ENCODE data around the gene FKBP1B. TPM values are rescaled to one million over a fixed set of nuclear protein-coding genes. Genes with fewer than 3 reads are reported as not detected.
"Not testable (repeated sequence)": the region's sequence is repeated elsewhere in the genome, so short reads cannot be mapped to it uniquely, and the experiment has no call there.

Gene FKBP1B
- total and polyA plus RNA-seq, 7 experiments from 2014 or later, result 2.7 TPM; not detected in 6

GRCh38 chr2:24104110-24104650 is 54.6 kb downstream of the FKBP1B start:
- Mint-ChIP-seq H3K27me3 (peaks cover 0 to 13% (median 0%) of the 10 kb centered on the region in 5 donors), H3K36me3 (peaks cover 17 to 50% (median 40%) of the 10 kb centered on the region in 5 donors), H3K9me3 (peaks cover 6 to 48% (median 26%) of the 10 kb centered on the region in 11 donors), H3K4me3 (no peak overlapping the region), H3K4me1 (no peaks in the 10 kb centered on the region), H3K27ac (no peak overlapping the region)
- H3K9me3 ChIP-seq (ENCODE audit: control insufficient read depth in 2 of 3, low read length in 3 of 3), result no peaks in the 10 kb centered on the region
- peaks cover 0 to 8% (median 0%) of the 10 kb centered on the region in 3 experiments for H3K36me3 ChIP-seq (ENCODE audit: control insufficient read depth in 2 of 3, insufficient read depth in 3 of 3, low read length in 3 of 3)
- no peak overlapping the region for H3K27ac ChIP-seq (ENCODE audit: low read depth, low read length)
- intact Hi-C loops (cut with micrococcal nuclease), result no loop called here
- no peak overlapping the region for H3K4me3 ChIP-seq (ENCODE audit: low read length)
- POLR2A ChIA-PET, result no interaction called here
- H3K27me3 ChIP-seq (ENCODE audit: control insufficient read depth in 2 of 2, insufficient read depth in 2 of 2, low read length in 2 of 2), result no peaks in the 10 kb centered on the region
- CTCF ChIA-PET, result no interaction called here
- ATAC-seq, result no peak
- no peaks in the 10 kb centered on the region for H3K4me1 ChIP-seq (ENCODE audit: control insufficient read depth in 2 of 2, insufficient read depth in 2 of 2, low read length in 2 of 2)
- DNase-seq, result no peak

GRCh38 chr2:24104906-24105305 is 55.4 kb downstream of the FKBP1B start:
- Mint-ChIP-seq H3K27me3 (peaks cover 0 to 13% (median 0%) of the 10 kb centered on the region in 5 donors), H3K4me3 (no peak overlapping the region), H3K4me1 (no peaks in the 10 kb centered on the region), H3K27ac (no peak overlapping the region), H3K36me3 (peaks cover 14 to 45% (median 35%) of the 10 kb centered on the region in 5 donors), H3K9me3 (peaks cover 9 to 52% (median 28%) of the 10 kb centered on the region in 11 donors)
- DNase-seq (no peak), ATAC-seq (no peak)
- ChIA-PET POLR2A (no interaction called here), CTCF (no interaction called here)
- H3K4me1 ChIP-seq (ENCODE audit: control insufficient read depth in 2 of 2, insufficient read depth in 2 of 2, low read length in 2 of 2), result no peaks in the 10 kb centered on the region
- H3K9me3 ChIP-seq (ENCODE audit: control insufficient read depth in 2 of 3, low read length in 3 of 3), result no peaks in the 10 kb centered on the region
- intact Hi-C loops (cut with micrococcal nuclease), result no loop called here
- H3K36me3 ChIP-seq (ENCODE audit: control insufficient read depth in 2 of 3, insufficient read depth in 3 of 3, low read length in 3 of 3), result peaks cover 0 to 8% (median 0%) of the 10 kb centered on the region in 3 experiments
- no peak overlapping the region for H3K27ac ChIP-seq (ENCODE audit: low read depth, low read length)
- no peak overlapping the region for H3K4me3 ChIP-seq (ENCODE audit: low read length)
- H3K27me3 ChIP-seq (ENCODE audit: control insufficient read depth in 2 of 2, insufficient read depth in 2 of 2, low read length in 2 of 2), result no peaks in the 10 kb centered on the region

DNA sequence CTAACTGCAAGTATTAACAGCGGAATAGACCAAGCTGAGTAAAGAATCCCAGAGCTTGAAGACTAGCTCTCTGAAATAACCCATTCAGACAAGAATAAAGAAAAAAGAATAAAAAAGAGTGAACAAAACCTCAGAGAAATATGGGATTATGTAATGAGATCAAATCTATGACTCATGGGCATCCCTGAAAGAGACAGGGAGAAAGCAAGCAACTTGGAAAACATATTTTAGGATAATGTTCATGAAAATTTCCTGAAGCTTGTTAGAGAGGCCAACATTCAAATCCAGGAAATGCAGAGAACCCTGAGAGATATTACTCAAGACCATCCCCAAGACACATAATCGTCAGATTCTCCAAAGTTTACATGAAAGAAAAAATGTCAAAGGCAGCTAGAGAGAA is 56.3 kb downstream of the FKBP1B start:
- no peak for ATAC-seq
- H3K27me3 Mint-ChIP-seq, result peaks cover 0 to 13% (median 0%) of the 10 kb centered on the region in 5 donors
- Histone ChIP-seq H3K27me3 (ENCODE audit: control insufficient read depth in 2 of 2, insufficient read depth in 2 of 2, low read length in 2 of 2) (no peaks in the 10 kb centered on the region), H3K4me1 (ENCODE audit: control insufficient read depth in 2 of 2, insufficient read depth in 2 of 2, low read length in 2 of 2) (no peaks in the 10 kb centered on the region), H3K9me3 (ENCODE audit: control insufficient read depth in 2 of 3, low read length in 3 of 3) (no peaks in the 10 kb centered on the region), H3K27ac (ENCODE audit: low read depth, low read length) (no peak overlapping the region), H3K36me3 (ENCODE audit: control insufficient read depth in 2 of 3, insufficient read depth in 3 of 3, low read length in 3 of 3) (peaks cover 0 to 8% (median 0%) of the 10 kb centered on the region in 3 experiments), H3K4me3 (ENCODE audit: low read length) (no peak overlapping the region)
- ChIA-PET CTCF (no interaction called here), POLR2A (interaction anchor here (0.7 kb wide), 1 partner anchor 260 kb away, joined by 6 read pairs; no protein-coding TSS in a partner anchor)
- intact Hi-C loops (cut with micrococcal nuclease), result no loop called here
- peaks cover 10 to 39% (median 30%) of the 10 kb centered on the region in 5 donors for H3K36me3 Mint-ChIP-seq
- no peak overlapping the region for H3K4me3 Mint-ChIP-seq
- no peak overlapping the region for H3K27ac Mint-ChIP-seq
- no peaks in the 10 kb centered on the region for H3K4me1 Mint-ChIP-seq
- no peak for DNase-seq
- H3K9me3 Mint-ChIP-seq, result peaks cover 9 to 52% (median 22%) of the 10 kb centered on the region in 11 donors

DNA sequence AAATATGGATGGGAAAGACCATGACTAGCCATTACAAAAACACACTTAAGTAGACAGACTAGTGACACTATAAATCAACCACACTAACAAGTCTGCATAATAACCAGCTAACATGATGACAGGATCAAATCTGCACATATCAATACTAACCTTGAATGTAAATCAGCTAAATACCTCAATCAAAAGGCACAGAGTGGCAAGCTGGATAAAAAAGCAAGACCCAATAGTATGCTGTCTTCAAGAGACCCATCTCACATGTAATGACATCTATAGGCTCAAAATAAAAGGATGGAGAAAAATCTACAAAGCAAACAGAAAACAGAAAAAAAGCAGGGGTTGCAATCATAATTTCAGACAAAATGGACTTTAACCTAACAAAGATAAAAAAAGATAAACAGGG is 57.2 kb downstream of the FKBP1B start:
- Histone ChIP-seq H3K9me3 (ENCODE audit: control insufficient read depth in 2 of 3, low read length in 3 of 3) (no peaks in the 10 kb centered on the region), H3K27ac (ENCODE audit: low read depth, low read length) (no peak overlapping the region), H3K36me3 (ENCODE audit: control insufficient read depth in 2 of 3, insufficient read depth in 3 of 3, low read length in 3 of 3) (peaks cover 0 to 8% (median 0%) of the 10 kb centered on the region in 3 experiments), H3K4me3 (ENCODE audit: low read length) (no peak overlapping the region), H3K27me3 (ENCODE audit: control insufficient read depth in 2 of 2, insufficient read depth in 2 of 2, low read length in 2 of 2) (no peaks in the 10 kb centered on the region), H3K4me1 (ENCODE audit: control insufficient read depth in 2 of 2, insufficient read depth in 2 of 2, low read length in 2 of 2) (no peaks in the 10 kb centered on the region)
- H3K9me3 Mint-ChIP-seq, result peaks cover 9 to 52% (median 21%) of the 10 kb centered on the region in 11 donors
- H3K27ac Mint-ChIP-seq, result no peak overlapping the region
- no peaks in the 10 kb centered on the region for H3K4me1 Mint-ChIP-seq
- no peak overlapping the region for H3K4me3 Mint-ChIP-seq
- ChIA-PET POLR2A (no interaction called here), CTCF (no interaction called here)
- H3K27me3 Mint-ChIP-seq, result peaks cover 0 to 13% (median 0%) of the 10 kb centered on the region in 5 donors
- intact Hi-C loops (cut with micrococcal nuclease), result no loop called here
- ATAC-seq (no peak), DNase-seq (no peak)
- H3K36me3 Mint-ChIP-seq, result peaks cover 10 to 44% (median 28%) of the 10 kb centered on the region in 5 donors

DNA sequence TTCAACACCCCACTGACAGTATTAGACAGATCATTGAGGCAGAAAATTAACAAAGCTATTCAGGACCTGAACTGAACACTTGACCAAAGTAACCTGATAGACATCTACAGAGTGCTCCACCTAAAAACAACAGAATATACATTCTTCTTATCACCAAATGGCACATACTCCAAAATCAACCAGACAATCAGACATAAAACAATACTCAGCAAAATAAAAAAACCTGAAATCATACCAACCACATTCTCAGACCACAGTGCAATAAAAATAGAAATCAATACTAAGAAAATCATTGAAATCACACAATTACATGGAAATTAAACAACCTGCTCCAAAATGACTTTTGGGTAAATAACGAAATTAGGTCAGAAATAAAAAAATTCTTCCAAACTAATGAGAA is 57.8 kb downstream of the FKBP1B start:
- peaks cover 0 to 13% (median 0%) of the 10 kb centered on the region in 5 donors for H3K27me3 Mint-ChIP-seq
- ChIA-PET CTCF (no interaction called here), POLR2A (no interaction called here)

GRCh38 chr2:24109431-24109830 is 59.9 kb downstream of the FKBP1B start:
- H3K9me3 ChIP-seq (ENCODE audit: control insufficient read depth in 2 of 3, low read length in 3 of 3); POLR2A ChIA-PET; H3K27ac ChIP-seq (ENCODE audit: low read depth, low read length); ATAC-seq; DNase-seq; H3K4me1 Mint-ChIP-seq; H3K4me1 ChIP-seq (ENCODE audit: control insufficient read depth in 2 of 2, insufficient read depth in 2 of 2, low read length in 2 of 2); CTCF ChIA-PET; H3K4me3 Mint-ChIP-seq; intact Hi-C loops (cut with micrococcal nuclease); H3K27me3 ChIP-seq (ENCODE audit: control insufficient read depth in 2 of 2, insufficient read depth in 2 of 2, low read length in 2 of 2); H3K27ac Mint-ChIP-seq; H3K36me3 ChIP-seq (ENCODE audit: control insufficient read depth in 2 of 3, insufficient read depth in 3 of 3, low read length in 3 of 3); H3K4me3 ChIP-seq (ENCODE audit: low read length): not testable (repeated sequence)
- Mint-ChIP-seq H3K36me3 (peaks cover 15 to 35% (median 22%) of the 10 kb centered on the region in 5 donors), H3K9me3 (peaks cover 12 to 42% (median 21%) of the 10 kb centered on the region in 11 donors), H3K27me3 (peaks cover 0 to 13% (median 0%) of the 10 kb centered on the region in 5 donors)

More for the DNA sequence above, 57.8 kb downstream of the FKBP1B start:
- Mint-ChIP-seq H3K27ac (no peak overlapping the region), H3K9me3 (peaks cover 9 to 52% (median 21%) of the 10 kb centered on the region in 11 donors), H3K36me3 (peaks cover 10 to 38% (median 23%) of the 10 kb centered on the region in 5 donors), H3K4me3 (no peak overlapping the region), H3K4me1 (no peaks in the 10 kb centered on the region)
- intact Hi-C loops (cut with micrococcal nuclease), result no loop called here
- Histone ChIP-seq H3K27me3 (ENCODE audit: control insufficient read depth in 2 of 2, insufficient read depth in 2 of 2, low read length in 2 of 2) (no peaks in the 10 kb centered on the region), H3K27ac (ENCODE audit: low read depth, low read length) (no peak overlapping the region), H3K4me1 (ENCODE audit: control insufficient read depth in 2 of 2, insufficient read depth in 2 of 2, low read length in 2 of 2) (no peaks in the 10 kb centered on the region), H3K36me3 (ENCODE audit: control insufficient read depth in 2 of 3, insufficient read depth in 3 of 3, low read length in 3 of 3) (peaks cover 0 to 8% (median 0%) of the 10 kb centered on the region in 3 experiments), H3K4me3 (ENCODE audit: low read length) (no peak overlapping the region), H3K9me3 (ENCODE audit: control insufficient read depth in 2 of 3, low read length in 3 of 3) (no peaks in the 10 kb centered on the region)
- no peak for DNase-seq
- no peak for ATAC-seq

All from naive thymus-derived CD4-positive, alpha-beta T cell (primary cell).